ENCODE data around the gene PANK4.
"Not testable (repeated sequence)": the region's sequence is repeated elsewhere in the genome, so short reads cannot be mapped to it uniquely, and the experiment has no call there.

PANK4 gene

GRCh38 chr1:2559509-2560298, 33.3 kb upstream of the PANK4 start:
- DNase-seq (ENCODE audit: low read depth in 4 of 4, low spot score in 1 of 4): no peak

GRCh38 chr1:2558861-2559260, 32.5 kb upstream of the PANK4 start:
- no peak for DNase-seq (ENCODE audit: low read depth in 4 of 4, low spot score in 1 of 4)

GRCh38 chr1:2558420-2558819, 32.0 kb upstream of the PANK4 start:
- DNase-seq (ENCODE audit: low read depth in 4 of 4, low spot score in 1 of 4): no peak

- no peak for DNase-seq (ENCODE audit: low read depth in 4 of 4, low spot score in 1 of 4)
Observed at GRCh38 chr1:2557482-2558400, 31.3 kb upstream of the PANK4 start.

- no peak for DNase-seq (ENCODE audit: low read depth in 4 of 4, low spot score in 1 of 4)
Observed at GRCh38 chr1:2556678-2557481, 30.5 kb upstream of the PANK4 start.

- peak in 3 of 4 experiments; percentile 41 to 49 (median 46) for DNase-seq (ENCODE audit: low read depth in 4 of 4, low spot score in 1 of 4)
Observed at GRCh38 chr1:2556277-2556677, 29.9 kb upstream of the PANK4 start, which contains the start of gene TNFRSF14. Gene TNFRSF14, plus strand, starts transcription at chr1:2556371. Its CDS starts 294 bp downstream, at chr1:2556665.

GRCh38 chr1:2555634-2556276, 29.4 kb upstream of the PANK4 start:
- peak in 3 of 4 experiments; percentile 40 to 69 (median 59) for DNase-seq (ENCODE audit: low read depth in 4 of 4, low spot score in 1 of 4)

GRCh38 chr1:2554621-2555387, 28.4 kb upstream of the PANK4 start:
- no peak for DNase-seq (ENCODE audit: low read depth in 4 of 4, low spot score in 1 of 4)

GRCh38 chr1:2553871-2554620, 27.6 kb upstream of the PANK4 start:
- DNase-seq (ENCODE audit: low read depth in 4 of 4, low spot score in 1 of 4): no peak

- DNase-seq (ENCODE audit: low read depth in 4 of 4, low spot score in 1 of 4): not testable (repeated sequence)
Observed at GRCh38 chr1:2553076-2553475, 26.7 kb upstream of the PANK4 start.

- DNase-seq (ENCODE audit: low read depth in 4 of 4, low spot score in 1 of 4): no peak
Observed at GRCh38 chr1:2552189-2552588, 25.8 kb upstream of the PANK4 start.

GRCh38 chr1:2551544-2551943, 25.1 kb upstream of the PANK4 start:
- not testable (repeated sequence) for DNase-seq (ENCODE audit: low read depth in 4 of 4, low spot score in 1 of 4)

- not testable (repeated sequence) for DNase-seq (ENCODE audit: low read depth in 4 of 4, low spot score in 1 of 4)
Observed at GRCh38 chr1:2550309-2550861, 24.0 kb upstream of the PANK4 start.

GRCh38 chr1:2549367-2550029, 23.1 kb upstream of the PANK4 start:
- not testable (repeated sequence) for DNase-seq (ENCODE audit: low read depth in 4 of 4, low spot score in 1 of 4)

- DNase-seq (ENCODE audit: low read depth in 4 of 4, low spot score in 1 of 4): peak in 3 of 4 experiments; percentile 69 to 78 (median 70)
Observed at GRCh38 chr1:2548068-2548589, 21.7 kb upstream of the PANK4 start.

GRCh38 chr1:2547210-2548067, 21.0 kb upstream of the PANK4 start:
- peak in 1 of 4 experiments; percentile 61 for DNase-seq (ENCODE audit: low read depth in 4 of 4, low spot score in 1 of 4)

Data from stimulated activated CD4-positive, alpha-beta T cell treated with anti-CD3 and anti-CD28 coated beads, Interleukin-1b, Interleukin-23, amount 100 ng/mL, for 24 hours (primary cell).